ENCODE data around the gene CFAP20DC.
A peak's percentile ranks its signal among the peaks of the same experiment; 100 is the strongest.

Gene CFAP20DC

DNA sequence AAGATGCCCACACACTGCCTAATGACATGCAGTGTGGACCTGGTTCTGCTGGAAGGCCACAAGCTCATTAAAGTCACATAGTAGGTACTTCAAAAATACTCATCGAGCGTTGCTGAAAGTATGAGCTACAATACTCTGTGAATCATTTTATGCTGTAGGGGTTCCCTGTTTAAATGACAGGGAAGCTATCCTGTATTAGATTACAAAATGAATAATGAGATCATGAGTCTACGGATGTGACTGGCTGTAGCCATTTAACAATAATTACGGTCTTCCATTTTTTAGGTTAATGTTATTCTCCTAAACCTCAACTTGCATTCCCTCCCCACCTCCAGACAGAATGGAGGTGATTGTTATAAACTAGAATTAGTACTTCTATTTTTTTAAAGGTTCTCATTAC is 255.1 kb downstream of the CFAP20DC start:
- DNase-seq: no peak

DNA sequence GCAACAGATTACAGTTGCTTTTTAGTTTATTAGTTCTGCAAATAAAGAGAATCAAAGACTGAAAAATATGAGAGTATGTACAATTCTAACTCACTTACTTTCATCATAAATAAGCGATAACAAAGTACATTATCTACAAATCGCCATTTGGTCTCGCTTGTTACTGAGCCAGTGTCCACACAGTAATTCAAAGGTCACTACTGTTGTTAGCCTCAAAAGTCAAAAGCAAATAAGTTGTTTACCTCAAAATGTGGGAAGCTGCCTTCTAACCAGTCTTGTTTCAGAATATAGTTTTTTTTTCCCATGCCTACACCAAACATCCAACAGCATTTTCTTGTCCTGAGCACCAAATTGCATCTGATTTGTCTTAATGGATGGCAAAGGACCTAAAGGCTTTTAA is 255.9 kb downstream of the CFAP20DC start:
- DNase-seq: no peak

DNA sequence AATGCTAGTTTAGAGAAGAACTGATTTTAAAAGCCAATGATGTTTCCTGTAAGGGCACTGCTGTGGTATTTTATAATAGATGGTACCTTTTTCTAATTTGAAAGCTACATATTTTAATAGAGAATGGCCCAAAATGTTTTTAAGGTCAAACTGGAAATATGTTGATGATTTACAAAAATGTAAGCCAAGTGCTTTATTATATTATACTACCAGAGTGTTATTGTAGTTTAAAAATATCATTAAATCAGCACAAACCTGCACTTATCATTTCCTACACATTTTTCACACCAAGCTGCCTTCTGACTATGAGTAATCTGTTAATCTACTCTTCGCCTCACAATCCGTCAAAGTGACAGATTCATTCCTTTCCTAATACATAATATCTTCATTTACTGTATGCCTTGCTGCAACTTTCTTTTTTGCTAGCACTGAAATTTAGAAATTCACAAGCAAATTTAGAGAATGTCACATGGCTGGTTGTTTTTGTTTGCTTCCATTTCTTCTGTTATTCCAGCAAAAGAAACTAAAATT is 256.8 kb downstream of the CFAP20DC start:
- DNase-seq: no peak

DNA sequence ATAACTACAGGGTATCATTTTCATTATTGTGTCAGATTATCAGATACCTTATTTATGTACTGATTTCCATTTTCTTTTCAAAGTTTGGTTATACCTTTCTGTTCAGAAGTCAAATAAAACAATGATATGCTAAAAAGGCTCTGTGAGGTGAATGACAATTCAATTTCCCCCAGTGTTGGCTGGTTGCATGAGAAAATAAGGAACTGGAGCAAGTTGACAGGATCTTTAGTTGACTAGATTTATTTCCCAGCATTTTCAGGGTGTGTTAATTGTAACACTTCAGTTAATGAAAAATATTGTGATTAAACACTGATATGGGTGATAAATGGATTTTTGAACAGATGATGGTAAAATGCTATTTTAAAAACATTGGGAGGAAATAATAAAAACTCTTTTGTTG is 260.4 kb downstream of the CFAP20DC start:
- DNase-seq: no peak

DNA sequence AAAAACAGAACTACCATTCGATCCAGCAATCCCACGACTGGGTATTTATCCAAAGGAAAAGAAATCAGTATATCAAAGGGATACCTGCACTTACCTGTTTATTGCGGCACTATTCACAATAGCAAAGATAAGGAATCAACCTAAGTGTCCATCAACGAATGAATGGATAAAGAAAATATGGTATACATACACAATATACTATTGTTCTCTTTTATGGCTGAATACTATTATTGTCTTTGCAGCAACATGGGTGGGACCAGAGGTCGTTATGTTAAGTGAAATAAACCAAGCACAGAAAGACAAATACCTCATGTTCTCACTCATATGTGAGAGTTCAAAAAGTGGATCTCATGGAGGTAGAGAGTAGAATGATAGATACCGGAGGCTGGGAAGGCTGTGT is 264.9 kb downstream of the CFAP20DC start:
- DNase-seq: no peak

DNA sequence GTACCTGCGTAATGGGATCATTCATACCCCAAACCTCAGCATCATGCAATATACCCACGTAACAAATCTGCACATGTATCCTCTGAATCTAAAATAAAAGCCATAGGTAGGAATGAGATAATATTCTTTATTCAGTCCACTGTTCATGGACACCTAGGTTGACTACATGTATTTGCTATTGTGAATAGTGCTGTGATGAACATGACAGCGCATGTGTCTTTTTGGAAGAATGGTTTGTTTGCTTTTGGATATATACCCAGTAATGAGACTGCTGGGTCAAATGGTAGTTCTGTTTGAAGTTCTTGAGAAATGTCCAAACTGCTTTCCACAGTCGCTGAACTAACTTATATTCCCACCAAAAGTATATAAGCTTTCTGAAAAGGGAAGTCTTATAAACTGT is 265.4 kb downstream of the CFAP20DC start:
- DNase-seq: no peak

DNA sequence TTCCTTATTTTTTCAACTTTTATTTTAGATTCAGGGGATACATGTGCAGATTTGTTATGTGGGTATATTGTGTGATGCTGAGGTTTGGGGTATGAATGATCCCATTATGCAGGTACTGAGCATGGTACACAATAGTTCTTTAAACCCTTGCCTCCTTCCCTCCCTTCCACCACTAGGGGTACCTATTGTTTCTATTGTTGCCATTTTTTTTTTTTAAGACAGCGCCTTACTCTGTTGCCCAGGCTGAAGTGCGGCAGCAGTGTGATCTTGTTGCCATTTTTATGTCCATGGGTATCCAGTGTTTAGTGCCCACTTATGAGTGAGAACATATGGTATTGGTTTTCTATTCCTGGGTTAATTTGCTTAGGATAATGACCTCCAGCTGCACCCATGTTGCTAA is 266.0 kb downstream of the CFAP20DC start:
- no peak for DNase-seq

DNA sequence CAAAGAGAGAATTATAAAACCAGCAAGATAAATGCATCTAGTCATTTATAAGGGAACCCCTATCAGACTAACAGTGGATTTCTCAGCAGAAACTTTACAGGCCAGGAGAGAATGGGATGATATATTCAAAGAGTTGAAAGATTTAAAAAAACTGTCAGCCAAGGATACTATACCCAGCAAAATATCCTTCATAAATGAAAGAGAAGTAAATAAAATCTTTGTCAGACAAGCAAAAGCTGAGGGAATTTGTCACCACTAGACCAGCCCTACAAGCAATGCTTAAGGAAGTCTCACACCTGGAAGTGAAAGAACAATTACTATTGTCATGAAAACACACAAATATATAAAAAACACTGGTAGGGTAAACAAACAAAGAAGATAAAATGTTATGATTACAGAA is 269.9 kb downstream of the CFAP20DC start:
- DNase-seq: no peak

DNA sequence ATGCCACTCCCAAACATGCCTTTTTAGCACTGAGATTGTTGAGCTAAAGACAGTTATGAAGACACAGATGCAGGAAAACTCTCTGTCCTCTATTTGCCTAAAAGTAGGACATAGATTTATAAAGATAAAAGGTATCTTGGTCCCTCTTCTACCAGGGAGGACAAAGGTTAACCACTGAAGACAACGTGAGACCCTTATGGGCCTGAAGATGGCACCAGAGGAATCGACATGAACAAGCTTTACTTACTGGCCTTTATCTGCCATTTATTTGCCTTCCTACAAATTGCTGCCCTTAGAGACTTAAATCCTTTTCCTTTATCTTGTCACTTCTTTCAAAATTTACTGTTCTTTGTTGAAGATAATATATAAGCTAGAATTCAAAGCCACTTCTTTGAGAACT is 273.6 kb downstream of the CFAP20DC start:
- no peak for DNase-seq

DNA sequence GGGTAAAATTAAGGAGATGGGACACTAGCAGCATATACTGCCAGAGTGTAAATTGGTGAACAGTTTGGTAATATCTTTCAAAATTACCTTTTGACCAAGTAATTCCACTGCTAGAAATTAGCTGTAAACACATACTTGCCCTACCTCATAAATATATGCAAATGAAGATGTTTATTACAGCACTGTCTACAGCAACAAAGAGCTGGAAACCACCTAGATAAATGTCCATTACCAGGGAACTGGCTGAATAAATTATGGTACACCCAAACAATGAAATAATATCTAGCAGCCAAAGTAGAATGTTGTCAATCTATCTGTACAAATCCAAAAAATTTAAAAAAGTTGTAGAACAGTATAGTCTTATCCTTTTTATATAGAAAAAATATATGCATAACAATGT is 277.4 kb downstream of the CFAP20DC start:
- DNase-seq: no peak

DNA sequence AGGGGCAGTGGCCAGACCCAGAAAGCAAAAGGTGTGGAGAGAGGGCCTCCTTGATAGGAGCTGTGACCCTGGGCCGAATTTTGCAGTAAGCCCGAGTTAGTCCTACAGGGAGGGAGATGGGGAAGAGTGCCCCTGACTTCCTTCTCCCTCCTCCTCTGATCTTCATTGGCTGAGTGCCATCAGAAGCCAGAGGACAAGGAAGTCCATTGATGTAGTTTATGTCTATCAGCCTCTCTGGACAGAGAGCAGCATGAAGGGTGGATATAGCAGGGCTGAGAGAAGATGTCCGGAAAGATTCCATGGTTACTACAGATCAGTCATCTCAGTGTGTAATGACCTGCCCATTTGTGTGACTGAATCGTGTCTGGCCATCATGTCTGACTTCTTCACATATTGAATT is 280.8 kb downstream of the CFAP20DC start:
- no peak for DNase-seq

DNA sequence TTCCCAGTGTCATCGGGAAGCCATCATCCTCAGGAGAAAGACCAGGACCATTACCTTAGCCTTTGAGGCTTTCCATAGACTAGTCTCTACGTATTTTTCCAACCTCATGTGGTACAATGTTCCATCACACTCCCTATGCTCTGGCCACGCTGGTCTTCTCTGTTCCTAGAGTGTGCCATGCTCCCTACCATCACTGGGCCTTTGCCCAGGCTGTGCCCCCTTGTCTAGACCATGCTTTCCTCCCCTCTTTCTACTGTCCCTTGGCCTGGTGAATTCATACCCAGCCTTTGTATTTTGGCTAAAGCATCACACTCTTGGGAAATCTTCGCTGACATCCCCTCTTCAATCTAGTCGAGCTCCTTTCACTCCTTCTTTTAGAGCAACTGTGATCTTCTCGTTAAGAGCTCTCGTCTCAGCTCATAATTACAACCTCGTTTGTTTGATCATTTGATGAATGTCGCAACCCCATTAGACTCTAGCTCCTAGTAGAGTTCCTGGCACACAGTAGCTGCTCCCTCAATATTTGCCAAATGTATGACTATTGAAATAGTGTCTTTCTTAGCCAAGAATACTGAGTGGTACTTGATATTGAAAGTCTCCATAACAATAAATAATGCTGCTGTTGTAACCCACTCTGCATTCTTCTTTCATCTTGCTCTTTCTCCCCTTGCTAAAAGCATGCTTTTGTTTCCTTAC is 283.1 kb downstream of the CFAP20DC start:
- peak; percentile 33 for DNase-seq

DNA sequence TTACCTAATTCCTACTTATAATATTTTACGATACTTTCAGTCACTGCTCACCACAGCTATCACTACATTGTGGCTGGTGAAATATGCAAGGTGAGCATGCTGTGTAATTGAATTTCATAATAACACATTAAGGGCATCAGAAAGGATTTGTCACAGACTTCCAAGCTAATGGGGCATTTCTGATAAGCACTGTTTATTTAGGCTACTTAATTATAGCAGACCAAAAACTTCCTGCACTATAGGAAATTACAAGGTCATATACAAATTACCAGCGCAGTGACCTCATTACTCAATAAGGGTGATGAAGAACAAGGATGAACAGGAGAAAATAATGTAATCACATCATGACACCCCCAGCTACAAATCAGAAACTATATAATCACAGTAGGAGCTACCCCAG is 294.7 kb downstream of the CFAP20DC start:
- DNase-seq: no peak

DNA sequence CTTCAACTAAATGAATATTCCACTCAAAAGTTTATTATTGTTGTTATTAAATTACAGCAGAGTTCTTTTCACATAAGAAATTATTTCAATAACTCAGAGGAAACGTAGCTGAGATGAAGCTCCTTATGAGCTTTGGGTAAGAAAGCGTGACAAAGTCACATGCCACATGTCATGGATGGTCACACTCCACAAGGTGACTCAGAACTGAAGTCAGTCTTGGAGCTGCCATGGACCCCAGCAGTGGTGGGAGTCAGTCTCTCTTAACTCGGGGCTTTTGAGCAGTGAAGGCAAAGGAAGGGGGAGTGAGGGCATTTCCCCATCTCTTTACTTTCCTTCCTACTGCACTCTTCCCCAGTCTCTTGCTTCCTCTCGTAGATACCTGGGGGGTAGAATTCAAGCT is 295.8 kb downstream of the CFAP20DC start:
- no peak for DNase-seq

DNA sequence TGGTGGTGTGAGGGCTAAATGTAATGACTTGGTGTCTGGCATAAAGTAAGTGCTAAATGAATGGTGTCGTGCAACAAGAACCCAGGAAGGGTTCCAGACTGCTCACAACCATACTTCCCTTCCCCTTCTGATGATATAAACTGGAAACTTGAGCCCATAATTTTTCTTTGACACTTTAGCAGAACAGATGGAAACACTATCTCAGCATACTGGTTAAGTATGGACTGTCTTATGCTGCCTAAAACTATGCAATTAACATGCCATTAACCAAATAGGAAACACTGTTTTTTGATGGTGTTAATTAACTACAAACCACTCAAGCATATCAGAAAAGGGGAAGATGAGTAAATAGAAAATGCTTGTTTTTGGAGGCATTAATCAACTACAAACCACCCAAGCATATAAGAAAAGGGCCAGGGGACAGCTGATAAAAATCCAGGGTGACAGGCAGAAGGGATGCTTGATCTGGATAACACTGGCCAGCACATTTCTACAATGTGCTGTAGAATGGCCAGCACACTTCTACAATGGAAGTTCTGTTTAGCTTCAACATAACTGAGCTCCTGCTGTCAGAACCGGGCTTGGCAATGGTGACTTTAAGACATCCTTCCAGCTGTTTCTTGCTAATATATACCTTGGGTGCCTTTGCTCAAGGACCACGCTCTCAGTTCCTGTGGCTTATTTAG is 297.8 kb downstream of the CFAP20DC start:
- DNase-seq: no peak

DNA sequence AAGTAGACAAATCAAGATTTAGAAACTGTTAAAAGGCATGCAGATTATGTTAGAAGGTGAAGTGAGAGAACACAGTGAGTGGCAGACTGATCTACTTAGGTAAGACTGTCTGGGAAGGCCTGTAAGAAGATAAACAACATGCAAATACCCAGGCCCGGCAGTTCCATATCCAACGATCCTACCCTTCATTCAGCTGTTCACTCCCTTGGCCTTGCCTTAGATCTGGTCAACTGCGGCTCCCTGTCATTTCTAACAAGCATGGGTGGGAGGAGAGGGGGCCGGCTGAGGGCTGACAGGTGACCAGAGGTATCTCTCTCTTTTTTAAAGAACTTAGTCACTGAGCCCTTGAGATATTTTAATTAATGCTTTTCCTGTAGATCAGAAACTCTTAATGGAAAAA is 298.6 kb downstream of the CFAP20DC start:
- no peak for DNase-seq

DNA sequence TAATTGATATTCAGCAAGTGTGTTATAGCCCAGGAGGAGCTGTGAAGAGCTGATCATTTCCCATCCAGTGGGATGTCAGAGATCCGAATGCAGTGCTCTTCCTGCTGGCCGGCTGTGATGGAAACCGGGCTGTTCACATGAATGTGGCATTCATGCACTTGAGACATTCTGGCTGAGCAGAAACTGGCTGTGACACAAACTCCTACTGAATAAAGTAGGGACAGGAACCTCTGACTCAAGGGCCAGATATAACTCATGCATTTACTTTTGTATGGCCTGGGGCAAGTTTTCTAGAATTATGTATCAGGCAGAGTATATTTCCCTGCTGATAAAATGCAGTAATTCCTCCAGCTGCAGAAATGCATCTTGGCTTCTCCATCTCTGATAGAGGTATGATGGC is 299.9 kb downstream of the CFAP20DC start:
- no peak for DNase-seq

DNA sequence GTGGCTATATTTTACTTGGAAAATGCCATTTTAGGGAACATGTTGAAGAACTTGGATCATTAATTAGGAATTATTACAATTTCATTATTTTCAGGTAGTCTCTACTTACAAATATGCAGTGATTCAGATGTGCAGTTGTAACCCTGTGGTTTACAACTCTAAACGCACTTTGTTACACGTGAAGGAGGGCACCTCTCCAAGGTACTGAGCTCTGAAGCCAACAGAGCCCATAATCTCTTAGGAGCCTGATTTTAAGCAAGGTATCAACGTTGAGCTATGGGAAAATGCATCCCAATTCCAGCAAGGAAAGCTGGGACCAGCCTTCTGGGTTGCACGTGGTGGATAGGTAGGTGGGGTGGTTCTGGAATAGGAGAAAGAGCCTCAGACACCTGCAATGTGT is 301.8 kb downstream of the CFAP20DC start:
- DNase-seq: no peak

DNA sequence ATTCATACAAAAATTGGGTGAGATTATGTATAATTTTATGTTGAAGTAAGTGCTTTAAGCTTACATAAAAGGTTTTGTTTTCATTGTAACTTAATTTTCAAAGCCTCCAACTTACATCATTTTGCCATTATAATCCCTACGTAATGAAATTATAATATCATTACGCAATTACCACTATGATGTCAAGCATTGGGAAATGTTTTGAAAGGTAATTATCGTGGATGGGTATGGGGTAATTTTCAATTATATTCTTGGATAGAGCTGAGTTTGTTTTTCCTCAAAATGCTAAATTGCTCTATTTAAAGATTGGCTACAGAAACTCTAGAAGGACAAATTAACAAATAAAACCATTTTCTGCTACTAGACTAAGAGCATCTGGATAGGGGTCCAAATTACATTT is 303.1 kb downstream of the CFAP20DC start:
- no peak for DNase-seq

DNA sequence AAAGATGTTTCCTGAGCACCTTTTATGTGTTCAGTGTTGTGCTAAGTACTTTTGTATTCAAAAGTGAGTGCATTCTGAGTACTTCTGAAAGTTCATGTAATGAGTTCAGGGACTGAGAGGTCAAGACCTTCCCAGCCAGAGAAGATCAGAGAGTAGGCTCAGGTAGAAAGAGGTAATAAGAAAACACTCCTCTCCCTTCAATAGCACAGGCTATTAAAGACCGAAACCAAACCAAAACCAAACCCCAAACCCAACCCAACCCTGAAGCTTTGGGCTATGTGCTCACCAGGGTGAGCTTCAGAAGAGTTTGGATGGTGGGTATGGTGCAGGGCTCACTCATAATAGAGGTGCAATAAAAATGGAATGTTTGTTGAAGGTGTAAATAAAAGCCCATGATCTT is 306.5 kb downstream of the CFAP20DC start:
- no peak for DNase-seq

DNA sequence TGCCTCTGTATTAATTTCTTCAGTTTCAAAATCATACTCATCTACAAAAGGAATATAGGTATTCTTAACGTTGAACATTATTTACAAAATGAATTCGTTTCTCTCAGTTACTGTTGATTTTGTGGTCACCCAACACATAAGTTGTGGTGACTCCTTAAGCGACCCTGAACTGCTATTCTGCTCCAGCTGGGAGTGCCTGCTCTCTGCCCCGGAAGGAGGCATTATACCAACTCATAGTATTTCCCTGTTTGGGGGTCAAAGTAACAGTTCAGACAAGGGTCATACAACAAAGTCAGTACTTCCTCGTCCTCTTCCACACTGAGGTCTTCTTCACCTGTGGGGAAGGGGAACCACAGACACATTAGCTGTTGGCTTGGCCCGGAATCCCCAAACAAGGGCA is 307.6 kb downstream of the CFAP20DC start:
- no peak for DNase-seq

DNA sequence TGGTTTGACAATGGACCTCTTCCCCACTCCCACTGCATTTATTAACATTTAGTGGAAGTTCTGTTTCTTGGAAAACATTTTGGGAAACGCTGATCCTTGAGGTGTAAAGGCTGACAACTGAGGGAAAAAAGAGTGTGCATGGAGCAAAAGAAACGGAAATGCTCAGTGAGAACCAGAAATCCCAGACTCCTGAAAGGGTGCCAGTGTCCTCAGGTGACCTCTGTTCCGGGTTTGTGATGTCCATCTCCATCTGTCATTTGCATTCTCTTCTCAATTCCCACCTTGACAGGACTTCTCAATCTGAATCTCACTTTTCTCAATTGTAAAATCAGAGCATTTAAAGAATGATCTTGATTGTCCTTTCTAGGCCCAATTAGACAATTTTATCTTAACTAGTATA is 312.2 kb downstream of the CFAP20DC start:
- DNase-seq: no peak

DNA sequence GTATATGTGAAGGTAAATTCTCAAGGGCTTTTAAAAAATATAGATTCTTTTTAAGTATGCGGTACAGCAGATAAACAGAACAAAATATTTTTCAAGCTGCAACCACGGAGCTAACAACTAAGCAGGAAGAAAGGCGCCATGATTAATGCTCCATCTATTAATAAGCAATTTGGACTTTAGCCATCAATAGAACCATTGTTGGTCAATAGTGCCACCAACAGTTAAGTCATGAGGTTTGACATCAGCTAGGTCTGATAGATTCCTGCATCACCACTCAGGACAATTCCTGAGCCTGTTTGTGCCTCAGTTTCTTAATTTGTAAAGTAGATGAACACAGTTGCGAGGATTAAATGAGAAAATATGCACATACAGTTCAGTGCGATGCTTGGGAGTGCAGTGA is 318.2 kb downstream of the CFAP20DC start:
- no peak for DNase-seq

DNA sequence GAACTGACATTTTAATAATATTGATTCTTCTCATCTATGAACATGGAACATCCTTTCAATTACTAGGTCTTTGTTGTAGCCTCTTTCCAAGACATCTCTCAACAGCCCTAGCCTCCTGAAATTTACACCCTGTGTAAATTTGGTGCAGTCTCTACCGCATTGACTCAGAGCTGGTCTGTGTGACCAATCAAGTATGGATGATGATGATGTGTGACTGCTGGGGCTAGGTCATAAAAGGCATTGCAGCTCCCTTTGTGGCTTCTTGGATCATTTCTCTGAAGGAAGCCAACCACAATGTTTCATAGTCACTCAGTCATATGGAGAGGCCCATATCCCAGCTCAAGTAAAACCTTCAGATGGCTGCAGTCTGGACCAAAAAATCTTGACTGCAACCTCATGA is 321.1 kb downstream of the CFAP20DC start:
- no peak for DNase-seq

DNA sequence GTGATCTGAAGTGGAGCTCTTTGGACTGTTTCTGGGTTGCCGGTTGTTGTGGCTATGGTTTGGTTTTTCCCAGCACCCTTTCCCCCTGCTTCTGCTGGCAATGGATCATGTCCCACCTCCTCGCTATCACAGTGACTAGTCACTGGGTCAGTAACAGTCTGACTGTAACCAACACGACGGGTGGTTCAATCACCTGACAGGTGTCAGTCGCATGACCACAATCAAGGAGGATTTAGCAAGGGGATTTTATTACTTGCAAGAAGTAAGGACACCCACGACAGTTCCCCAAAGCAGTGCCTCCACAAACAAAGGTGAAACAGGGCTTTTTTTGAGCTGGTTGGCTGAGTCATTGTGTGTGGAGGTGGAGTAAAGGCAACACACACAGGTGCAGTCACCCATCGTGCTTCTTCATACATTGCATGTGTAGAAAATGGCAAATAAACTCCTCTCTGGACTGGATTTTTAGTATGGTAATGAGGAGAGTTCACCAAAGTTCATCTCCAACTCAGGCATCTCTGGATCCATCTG is 324.4 kb downstream of the CFAP20DC start:
- DNase-seq: no peak
